Testis (tissue), 2 donors: ENCODE data around the gene NDUFB1.

ENCODE experiments used
- POLR2A ChIP-seq: fragments of 450-650 bp; IDR thresholded peaks from one replicate; pipeline ENCODE4 v1.6.1; 2017; ENCODE audit warnings: antibody characterized with exemption, mild to moderate bottlenecking, moderate library complexity
- TF ChIP-seq, protein P1 (sequence below), 3 experiments: fragments of 450-650 bp in 2 of 3; fragments of 200-600 bp in 1 of 3; sonication (generic) in 1 of 3; IDR thresholded peaks; one replicate each; pipeline ENCODE4 v1.5.1; 2016 to 2019; ENCODE audit warnings: antibody characterized with exemption in 3 of 3, mild to moderate bottlenecking in 2 of 3, moderate library complexity in 1 of 3

DNA sequence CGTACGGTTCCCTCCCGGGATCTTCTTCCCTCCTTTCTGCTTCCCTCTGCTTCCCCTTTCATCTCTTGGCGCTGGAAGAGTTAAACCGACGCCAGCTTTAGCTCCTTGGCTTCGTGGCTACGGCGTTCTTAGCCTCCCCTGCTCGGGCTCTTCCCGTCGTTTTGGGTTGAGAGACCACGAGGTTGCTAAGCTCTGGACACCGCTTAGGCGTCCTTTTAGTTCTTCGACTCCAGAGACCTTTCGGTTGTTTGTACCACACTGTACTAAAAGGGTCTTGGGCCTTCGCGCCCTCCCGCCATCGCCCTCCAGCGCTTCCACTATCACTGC, 808 bp upstream of the NDUFB1 start:
- TF ChIP-seq, protein P1, sequence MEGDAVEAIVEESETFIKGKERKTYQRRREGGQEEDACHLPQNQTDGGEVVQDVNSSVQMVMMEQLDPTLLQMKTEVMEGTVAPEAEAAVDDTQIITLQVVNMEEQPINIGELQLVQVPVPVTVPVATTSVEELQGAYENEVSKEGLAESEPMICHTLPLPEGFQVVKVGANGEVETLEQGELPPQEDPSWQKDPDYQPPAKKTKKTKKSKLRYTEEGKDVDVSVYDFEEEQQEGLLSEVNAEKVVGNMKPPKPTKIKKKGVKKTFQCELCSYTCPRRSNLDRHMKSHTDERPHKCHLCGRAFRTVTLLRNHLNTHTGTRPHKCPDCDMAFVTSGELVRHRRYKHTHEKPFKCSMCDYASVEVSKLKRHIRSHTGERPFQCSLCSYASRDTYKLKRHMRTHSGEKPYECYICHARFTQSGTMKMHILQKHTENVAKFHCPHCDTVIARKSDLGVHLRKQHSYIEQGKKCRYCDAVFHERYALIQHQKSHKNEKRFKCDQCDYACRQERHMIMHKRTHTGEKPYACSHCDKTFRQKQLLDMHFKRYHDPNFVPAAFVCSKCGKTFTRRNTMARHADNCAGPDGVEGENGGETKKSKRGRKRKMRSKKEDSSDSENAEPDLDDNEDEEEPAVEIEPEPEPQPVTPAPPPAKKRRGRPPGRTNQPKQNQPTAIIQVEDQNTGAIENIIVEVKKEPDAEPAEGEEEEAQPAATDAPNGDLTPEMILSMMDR (IDR thresholded peaks at IDR 0.05): no peak
- TF ChIP-seq POLR2A: no peak
